Adipocyte (in vitro differentiated cells): ENCODE measurements around the gene PDE8B.

Experiments
- DNase-seq: peaks from one replicate; pipeline ENCODE4 v3.0.0-alpha.2; 2015; ENCODE audit warnings: low read depth
- H3K27me3 ChIP-seq: replicated peaks from 2 replicates; pipeline ENCODE4 v1.7.0; 2013; ENCODE audit warnings: mild to moderate bottlenecking, low read length, moderate library complexity; ENCODE audit not compliant: control insufficient read depth, insufficient read depth
- H3K36me3 ChIP-seq: 2 replicates; pipeline ENCODE4 v1.7.0; 2013; ENCODE audit warnings: low read length, mild to moderate bottlenecking, moderate library complexity; ENCODE audit not compliant: control insufficient read depth, insufficient read depth, severe bottlenecking
- H3K4me1 ChIP-seq: 2 replicates; pipeline ENCODE4 v1.7.0; 2013; ENCODE audit warnings: mild to moderate bottlenecking, low read length, moderate library complexity; ENCODE audit not compliant: control insufficient read depth, insufficient read depth
- H3K4me3 ChIP-seq: 2 replicates; pipeline ENCODE4 v1.7.0; 2013; ENCODE audit warnings: mild to moderate bottlenecking, low read length, moderate library complexity
- H3K9ac ChIP-seq: 2 replicates; pipeline ENCODE4 v1.7.0; 2013; ENCODE audit warnings: mild to moderate bottlenecking, low read length, moderate library complexity
- H3K9me3 ChIP-seq: 2 replicates; pipeline ENCODE4 v1.7.0; 2013; ENCODE audit warnings: mild to moderate bottlenecking, low read length, moderate library complexity; ENCODE audit not compliant: control insufficient read depth

Gene PDE8B

GRCh38 chr5:77272206-77272605 lies 61.7 kb downstream of the PDE8B start:
- peaks cover 11% of the 10 kb centered on the region for H3K4me1 ChIP-seq
- H3K4me3 ChIP-seq = no peak overlapping the region
- H3K36me3 ChIP-seq = no peaks in the 10 kb centered on the region
- H3K9me3 ChIP-seq = peaks cover 7% of the 10 kb centered on the region
- peak; percentile 49 for DNase-seq
- no peak overlapping the region for H3K9ac ChIP-seq
- no peaks in the 10 kb centered on the region for H3K27me3 ChIP-seq

- no peaks in the 10 kb centered on the region for H3K9me3 ChIP-seq
- H3K4me3 ChIP-seq = no peak overlapping the region
- no peak for DNase-seq
- H3K27me3 ChIP-seq = no peaks in the 10 kb centered on the region
- peaks cover 7% of the 10 kb centered on the region for H3K4me1 ChIP-seq
- H3K9ac ChIP-seq = no peak overlapping the region
- no peaks in the 10 kb centered on the region for H3K36me3 ChIP-seq
Measured at GRCh38 chr5:77277759-77278158, 67.3 kb downstream of the PDE8B start.

- Histone ChIP-seq H3K4me3 (no peak overlapping the region), H3K4me1 (peaks cover 7% of the 10 kb centered on the region), H3K9ac (no peak overlapping the region), H3K36me3 (no peaks in the 10 kb centered on the region), H3K27me3 (no peaks in the 10 kb centered on the region), H3K9me3 (no peaks in the 10 kb centered on the region)
- DNase-seq = no peak
Measured at GRCh38 chr5:77280036-77280435, 69.6 kb downstream of the PDE8B start.

GRCh38 chr5:77281969-77282336 lies 71.5 kb downstream of the PDE8B start:
- Histone ChIP-seq H3K36me3 (no peaks in the 10 kb centered on the region), H3K4me1 (peaks cover 7% of the 10 kb centered on the region), H3K27me3 (no peaks in the 10 kb centered on the region), H3K9ac (peak overlapping the region; percentile 35), H3K4me3 (no peak overlapping the region), H3K9me3 (no peaks in the 10 kb centered on the region)
- no peak for DNase-seq

GRCh38 chr5:77282337-77283027 lies 72.0 kb downstream of the PDE8B start:
- peak; percentile 29 for DNase-seq
- no peaks in the 10 kb centered on the region for H3K36me3 ChIP-seq
- no peaks in the 10 kb centered on the region for H3K27me3 ChIP-seq
- H3K4me1 ChIP-seq = peaks cover 7% of the 10 kb centered on the region
- H3K9me3 ChIP-seq = no peaks in the 10 kb centered on the region
- H3K4me3 ChIP-seq = no peak overlapping the region
- H3K9ac ChIP-seq = peak overlapping the region; percentile 35

- no peak for DNase-seq
- Histone ChIP-seq H3K4me1 (peaks cover 7% of the 10 kb centered on the region), H3K9ac (no peak overlapping the region), H3K9me3 (no peaks in the 10 kb centered on the region), H3K4me3 (no peak overlapping the region), H3K27me3 (no peaks in the 10 kb centered on the region), H3K36me3 (no peaks in the 10 kb centered on the region)
Measured at GRCh38 chr5:77285251-77285841, 74.9 kb downstream of the PDE8B start.

GRCh38 chr5:77292026-77292757 lies 81.7 kb downstream of the PDE8B start:
- H3K4me1 ChIP-seq = peaks cover 17% of the 10 kb centered on the region
- DNase-seq = peak; percentile 71
- H3K27me3 ChIP-seq = no peaks in the 10 kb centered on the region
- H3K9me3 ChIP-seq = no peaks in the 10 kb centered on the region
- H3K36me3 ChIP-seq = no peaks in the 10 kb centered on the region
- H3K9ac ChIP-seq = peak overlapping the region; percentile 31
- H3K4me3 ChIP-seq = no peak overlapping the region

GRCh38 chr5:77294185-77294584 lies 83.7 kb downstream of the PDE8B start:
- Histone ChIP-seq H3K27me3 (no peaks in the 10 kb centered on the region), H3K4me3 (no peak overlapping the region), H3K9ac (no peak overlapping the region), H3K36me3 (no peaks in the 10 kb centered on the region), H3K9me3 (no peaks in the 10 kb centered on the region), H3K4me1 (peaks cover 17% of the 10 kb centered on the region)
- no peak for DNase-seq

GRCh38 chr5:77295863-77296378 lies 85.4 kb downstream of the PDE8B start:
- H3K36me3 ChIP-seq = no peaks in the 10 kb centered on the region
- no peak for DNase-seq
- no peak overlapping the region for H3K4me3 ChIP-seq
- H3K27me3 ChIP-seq = no peaks in the 10 kb centered on the region
- H3K4me1 ChIP-seq = peaks cover 17% of the 10 kb centered on the region
- H3K9me3 ChIP-seq = no peaks in the 10 kb centered on the region
- H3K9ac ChIP-seq = no peak overlapping the region

GRCh38 chr5:77298146-77298545 lies 87.7 kb downstream of the PDE8B start:
- Histone ChIP-seq H3K4me3 (no peak overlapping the region), H3K27me3 (no peaks in the 10 kb centered on the region), H3K4me1 (peaks cover 17% of the 10 kb centered on the region), H3K9ac (no peak overlapping the region), H3K36me3 (no peaks in the 10 kb centered on the region), H3K9me3 (no peaks in the 10 kb centered on the region)
- DNase-seq = no peak

- no peaks in the 10 kb centered on the region for H3K9me3 ChIP-seq
- H3K27me3 ChIP-seq = no peaks in the 10 kb centered on the region
- no peak overlapping the region for H3K9ac ChIP-seq
- DNase-seq = no peak
- H3K4me1 ChIP-seq = peaks cover 16% of the 10 kb centered on the region
- no peaks in the 10 kb centered on the region for H3K36me3 ChIP-seq
- H3K4me3 ChIP-seq = no peak overlapping the region
Measured at GRCh38 chr5:77300451-77300850, 90.0 kb downstream of the PDE8B start.
